ENCODE data around the gene NKAP. TPM values are rescaled to one million over a fixed set of nuclear protein-coding genes. Genes with fewer than 3 reads are reported as not detected.

Gene NKAP
- total RNA-seq, 1 experiment from 2014 or later = 4.2 TPM

- Histone ChIP-seq H3K4me3 (ENCODE audit: low read length) (no peak overlapping the region), H3K27ac (ENCODE audit: low read length) (no peak overlapping the region), H3K9me2 (replicated peaks; ENCODE audit: insufficient read depth, low read length) (no peaks in the 10 kb centered on the region), H3K9ac (ENCODE audit: low read length) (no peak overlapping the region), H3K27me3 (ENCODE audit: low read length) (no peaks in the 10 kb centered on the region), H3K79me2 (ENCODE audit: low read length) (no peaks in the 10 kb centered on the region), H4K20me1 (ENCODE audit: insufficient read depth, low read depth, low read length) (no peaks in the 10 kb centered on the region), H2AFZ (ENCODE audit: low read length) (no peak overlapping the region), H3K4me1 (ENCODE audit: low read length) (no peaks in the 10 kb centered on the region), H3K9me3 (ENCODE audit: low read length) (no peaks in the 10 kb centered on the region), H3K36me3 (ENCODE audit: insufficient read depth, low read length) (no peaks in the 10 kb centered on the region), H3K4me2 (ENCODE audit: low read depth, low read length, poor library complexity, severe bottlenecking) (no peak overlapping the region)
- peak; percentile 60 for DNase-seq
Measured at GRCh38 chrX:119885554-119886428, 57.8 kb downstream of the NKAP start.

- Histone ChIP-seq H3K36me3 (ENCODE audit: insufficient read depth, low read length) (no peaks in the 10 kb centered on the region; the same call in 1 of the 2 replicates), H3K9me3 (ENCODE audit: low read length) (no peaks in the 10 kb centered on the region), H2AFZ (ENCODE audit: low read length) (no peak overlapping the region), H3K4me1 (ENCODE audit: low read length) (peaks cover 11% of the 10 kb centered on the region), H3K27me3 (ENCODE audit: low read length) (no peaks in the 10 kb centered on the region), H3K4me2 (ENCODE audit: low read depth, low read length, poor library complexity, severe bottlenecking) (no peak overlapping the region), H4K20me1 (ENCODE audit: insufficient read depth, low read depth, low read length) (no peaks in the 10 kb centered on the region), H3K27ac (ENCODE audit: low read length) (peak overlapping the region; percentile 46), H3K9me2 (replicated peaks; ENCODE audit: insufficient read depth, low read length) (no peaks in the 10 kb centered on the region), H3K4me3 (ENCODE audit: low read length) (no peak overlapping the region), H3K9ac (ENCODE audit: low read length) (no peak overlapping the region), H3K79me2 (ENCODE audit: low read length) (no peaks in the 10 kb centered on the region)
- peak; percentile 84 for DNase-seq
Measured at GRCh38 chrX:119880552-119881437, 62.8 kb downstream of the NKAP start.

- Histone ChIP-seq H3K27ac (ENCODE audit: low read length) (peak overlapping the region; percentile 46), H3K36me3 (ENCODE audit: insufficient read depth, low read length) (no peaks in the 10 kb centered on the region; the same call in 1 of the 2 replicates), H3K9ac (ENCODE audit: low read length) (no peak overlapping the region), H3K4me3 (ENCODE audit: low read length) (no peak overlapping the region), H3K9me3 (ENCODE audit: low read length) (no peaks in the 10 kb centered on the region), H3K9me2 (replicated peaks; ENCODE audit: insufficient read depth, low read length) (no peaks in the 10 kb centered on the region), H3K4me1 (ENCODE audit: low read length) (peaks cover 11% of the 10 kb centered on the region), H2AFZ (ENCODE audit: low read length) (no peak overlapping the region), H4K20me1 (ENCODE audit: insufficient read depth, low read depth, low read length) (no peaks in the 10 kb centered on the region), H3K4me2 (ENCODE audit: low read depth, low read length, poor library complexity, severe bottlenecking) (no peak overlapping the region), H3K27me3 (ENCODE audit: low read length) (no peaks in the 10 kb centered on the region), H3K79me2 (ENCODE audit: low read length) (no peaks in the 10 kb centered on the region)
- DNase-seq = peak; percentile 52
Measured at GRCh38 chrX:119880076-119880475, 63.5 kb downstream of the NKAP start.

- H3K27me3 ChIP-seq (ENCODE audit: low read length) = no peaks in the 10 kb centered on the region
- no peaks in the 10 kb centered on the region for H4K20me1 ChIP-seq (ENCODE audit: insufficient read depth, low read depth, low read length)
- no peaks in the 10 kb centered on the region for H3K9me3 ChIP-seq (ENCODE audit: low read length)
- H3K9ac ChIP-seq (ENCODE audit: low read length) = no peak overlapping the region
- peaks cover 7% of the 10 kb centered on the region for H3K79me2 ChIP-seq (ENCODE audit: low read length)
- H3K36me3 ChIP-seq (ENCODE audit: insufficient read depth, low read length) = no peaks in the 10 kb centered on the region; the same call in 1 of the 2 replicates
- H3K4me3 ChIP-seq (ENCODE audit: low read length) = no peak overlapping the region
- no peak overlapping the region for H2AFZ ChIP-seq (ENCODE audit: low read length)
- H3K4me1 ChIP-seq (ENCODE audit: low read length) = peaks cover 11% of the 10 kb centered on the region
- no peak overlapping the region for H3K27ac ChIP-seq (ENCODE audit: low read length)
- H3K9me2 ChIP-seq (replicated peaks; ENCODE audit: insufficient read depth, low read length) = no peaks in the 10 kb centered on the region
- no peak for DNase-seq
- H3K4me2 ChIP-seq (ENCODE audit: low read depth, low read length, poor library complexity, severe bottlenecking) = no peak overlapping the region
Measured at GRCh38 chrX:119878740-119879139, 64.8 kb downstream of the NKAP start.

GRCh38 chrX:119871599-119872395 is 71.8 kb downstream of the NKAP start, which contains the start of the genes NDUFA1 and RNF113A:
NDUFA1 (plus strand) TSS chrX:119871832; CDS start chrX:119871912, 80 bp downstream.
RNF113A (minus strand) TSS chrX:119871733; CDS start chrX:119871613, 120 bp downstream.
- Histone ChIP-seq H3K9me2 (replicated peaks; ENCODE audit: insufficient read depth, low read length) (no peaks in the 10 kb centered on the region), H3K27ac (ENCODE audit: low read length) (peak within 1 kb of the TSS; percentile 88), H3K4me1 (ENCODE audit: low read length) (peaks cover 11% of the 10 kb centered on the region), H3K36me3 (ENCODE audit: insufficient read depth, low read length) (no peaks in the 10 kb centered on the region; the same call in none of the 2 replicates), H3K79me2 (ENCODE audit: low read length) (peaks cover 41% of the 10 kb centered on the region), H2AFZ (ENCODE audit: low read length) (no peak within 1 kb of the TSS), H3K4me3 (ENCODE audit: low read length) (peak within 1 kb of the TSS; percentile 79), H3K4me2 (ENCODE audit: low read depth, low read length, poor library complexity, severe bottlenecking) (peak within 1 kb of the TSS; percentile 82), H4K20me1 (ENCODE audit: insufficient read depth, low read depth, low read length) (no peaks in the 10 kb centered on the region), H3K27me3 (ENCODE audit: low read length) (no peaks in the 10 kb centered on the region), H3K9me3 (ENCODE audit: low read length) (no peaks in the 10 kb centered on the region), H3K9ac (ENCODE audit: low read length) (peak within 1 kb of the TSS; percentile 90)
- DNase-seq = peak; percentile 94

- H3K4me1 ChIP-seq (ENCODE audit: low read length) = peaks cover 11% of the 10 kb centered on the region
- no peak for DNase-seq
- H2AFZ ChIP-seq (ENCODE audit: low read length) = no peak overlapping the region
- peak overlapping the region; percentile 90 for H3K9ac ChIP-seq (ENCODE audit: low read length)
- H3K4me2 ChIP-seq (ENCODE audit: low read depth, low read length, poor library complexity, severe bottlenecking) = peak overlapping the region; percentile 82
- no peaks in the 10 kb centered on the region for H3K9me2 ChIP-seq (replicated peaks; ENCODE audit: insufficient read depth, low read length)
- H3K27me3 ChIP-seq (ENCODE audit: low read length) = no peaks in the 10 kb centered on the region
- H4K20me1 ChIP-seq (ENCODE audit: insufficient read depth, low read depth, low read length) = no peaks in the 10 kb centered on the region
- peak overlapping the region; percentile 88 for H3K27ac ChIP-seq (ENCODE audit: low read length)
- peaks cover 41% of the 10 kb centered on the region for H3K79me2 ChIP-seq (ENCODE audit: low read length)
- no peaks in the 10 kb centered on the region for H3K9me3 ChIP-seq (ENCODE audit: low read length)
- H3K36me3 ChIP-seq (ENCODE audit: insufficient read depth, low read length) = no peaks in the 10 kb centered on the region; the same call in none of the 2 replicates
- peak overlapping the region; percentile 79 for H3K4me3 ChIP-seq (ENCODE audit: low read length)
Measured at GRCh38 chrX:119871245-119871598, 72.3 kb downstream of the NKAP start.

Measured in Karpas-422 (cell line).